PC-3 (cell line): ENCODE results near the gene HAGH. TPM values are rescaled to one million over a fixed set of nuclear protein-coding genes. Genes with fewer than 3 reads are reported as not detected.
A peak's percentile ranks its signal among the peaks of the same experiment; 100 is the strongest.

Experiments
- ATAC-seq: fragments of 200-7000 bp; cut with Tn5 transposase; 2 replicates; pipeline ENCODE4 v1.9.1; 2020; ENCODE audit warnings: mild to moderate bottlenecking, moderate library complexity
- BruUV-seq: library from RNA; stranded (reverse); fragments of 400-500 nt; replicated peaks from 2 replicates; lab custom pipeline; 2021; lab: Mats Ljungman, UMichigan
- CTCF ChIA-PET: fragments of 300-600 bp; sonication (Branson Sonifier 250); formaldehyde crosslinking; loops from one replicate; lab custom pipeline; 2022; ENCODE audit warnings: antibody characterized with exemption; lab: Charles Lee
- POLR2A ChIA-PET: fragments of 300-600 bp; sonication (Branson Sonifier 250); formaldehyde crosslinking; loops from one replicate; lab custom pipeline; 2022; ENCODE audit warnings: antibody characterized with exemption; ENCODE audit not compliant: unreplicated experiment; lab: Charles Lee
- DNase-seq: peaks from one replicate; pipeline ENCODE4 v3.0.0-alpha.2; 2015
- H2AFZ ChIP-seq: fragments of 300-600 bp; sonication (generic); 2 replicates; pipeline ENCODE4 v1.6.0; 2016; ENCODE audit warnings: antibody characterized with exemption, low read length
- H3F3A ChIP-seq: fragments of 300-600 bp; sonication (generic); one replicate; pipeline ENCODE4 v1.6.0; 2017; ENCODE audit warnings: antibody characterized with exemption, low read length, control low read depth, mild to moderate bottlenecking; ENCODE audit not compliant: unreplicated experiment
- H3K27ac ChIP-seq: fragments of 300-600 bp; sonication (generic); 2 replicates; pipeline ENCODE4 v1.5.1; 2016; ENCODE audit warnings: mild to moderate bottlenecking, low read length
- H3K27me3 ChIP-seq: fragments of 300-600 bp; sonication (generic); 2 replicates; pipeline ENCODE4 v1.6.1; 2016; ENCODE audit warnings: low read length, mixed read lengths
- H3K36me3 ChIP-seq: fragments of 300-600 bp; sonication (generic); 2 replicates; pipeline ENCODE4 v1.6.1; 2016; ENCODE audit warnings: low read depth, mixed run types, low read length, mixed read lengths
- H3K4me1 ChIP-seq: fragments of 300-600 bp; sonication (generic); 2 replicates; pipeline ENCODE4 v1.5.1; 2016; ENCODE audit warnings: low read length; ENCODE audit not compliant: insufficient read depth
- H3K4me2 ChIP-seq: fragments of 300-600 bp; sonication (generic); 2 replicates; pipeline ENCODE4 v1.6.0; 2016; ENCODE audit warnings: low read length
- H3K4me3 ChIP-seq: fragments of 300-600 bp; sonication (generic); 2 replicates; pipeline ENCODE4 v1.5.1; 2016; ENCODE audit warnings: mild to moderate bottlenecking, low read length, mixed read lengths
- H3K79me2 ChIP-seq: fragments of 300-600 bp; sonication (generic); 2 replicates; pipeline ENCODE4 v1.6.1; 2017; ENCODE audit warnings: low read length, mixed read lengths
- H3K9ac ChIP-seq: fragments of 300-600 bp; sonication (generic); 2 replicates; pipeline ENCODE4 v1.6.0; 2016; ENCODE audit warnings: mild to moderate bottlenecking, low read length
- H3K9me2 ChIP-seq: fragments of 300-600 bp; sonication (generic); replicated peaks from 2 replicates; pipeline ENCODE4 v1.6.1; 2016; ENCODE audit warnings: mixed run types, low read length, mixed read lengths
- H3K9me3 ChIP-seq: fragments of 300-600 bp; sonication (generic); 2 replicates; pipeline ENCODE4 v1.6.1; 2016; ENCODE audit warnings: low read length, mixed read lengths
- H4K20me1 ChIP-seq: fragments of 300-600 bp; sonication (generic); 2 replicates; pipeline ENCODE4 v1.6.1; 2016; ENCODE audit warnings: low read length, mixed read lengths
- EZH2 ChIP-seq: fragments of 300-600 bp; sonication (generic); IDR thresholded peaks from one replicate; pipeline ENCODE4 v1.6.1; 2017; ENCODE audit warnings: antibody characterized with exemption, mild to moderate bottlenecking, low read length; ENCODE audit not compliant: unreplicated experiment
- EZH2phosphoT487 ChIP-seq: fragments of 300-600 bp; sonication (generic); IDR thresholded peaks from 2 replicates; pipeline ENCODE4 v1.6.1; 2018; ENCODE audit warnings: mild to moderate bottlenecking, antibody characterized with exemption, low read length, borderline replicate concordance
- intact Hi-C: fragments of 100-400 bp; cut with micrococcal nuclease; formaldehyde crosslinking; loops from 2 replicates; pipeline ENCODE4 v1.9.0; 2023
- total RNA-seq: library from RNA; depleted of rRNA; stranded (reverse); fragments of >200 nt; gene quantifications from 2 replicates; pipeline ENCODE4 v1.2.3, GENCODE V29; 2014
- TF ChIP-seq, protein P1 (sequence below): fragments of 300-600 bp; sonication (generic); conservative IDR thresholded peaks from 2 replicates; pipeline ENCODE4 v1.5.1; 2017; ENCODE audit warnings: antibody characterized with exemption, low read depth, mild to moderate bottlenecking, low read length

The HAGH gene
- total RNA-seq, 1 experiment from 2014 or later: 99.5 TPM

DNA sequence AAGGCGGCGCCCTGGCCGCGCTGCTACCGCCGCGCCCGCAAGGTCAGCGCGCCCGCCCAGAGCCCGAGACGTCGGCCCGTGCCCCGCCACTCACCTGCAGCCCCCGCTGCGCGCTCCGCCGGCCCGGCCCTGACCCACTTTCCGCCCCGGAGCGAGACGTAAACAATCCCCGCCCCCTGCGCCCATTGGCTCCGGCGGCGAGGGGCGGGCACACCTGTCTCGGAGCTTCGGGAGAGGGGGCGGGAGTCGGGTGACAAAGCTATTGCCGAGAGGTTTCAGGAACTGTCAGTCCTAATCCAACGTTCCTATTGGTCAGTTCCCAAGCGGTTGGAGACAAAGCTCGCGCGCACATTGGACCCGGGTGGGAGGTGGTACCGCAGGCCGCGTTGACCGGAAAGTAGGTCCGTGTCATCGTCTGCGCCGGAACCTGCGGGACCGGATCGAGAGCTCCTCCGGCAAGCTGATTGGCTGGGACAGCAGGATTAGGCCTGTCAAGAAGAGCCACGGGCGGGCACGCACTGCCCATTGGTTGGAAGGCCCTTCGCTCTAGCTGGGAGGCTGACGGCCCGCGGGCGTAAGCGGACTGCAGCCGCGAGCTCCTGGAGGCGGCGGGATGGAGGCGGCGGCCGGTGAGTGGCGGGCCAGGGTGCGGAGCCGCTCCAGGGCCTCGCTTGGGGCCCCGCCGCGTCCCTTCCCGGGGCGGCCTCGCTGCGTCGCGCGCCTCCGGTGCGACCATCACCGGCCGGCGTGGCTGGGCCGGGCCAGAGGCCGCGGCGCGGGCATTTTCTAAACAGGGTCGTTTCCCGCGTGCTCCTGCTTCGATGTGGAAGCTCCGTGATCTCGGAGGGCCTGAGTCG is 44.0 kb downstream of the HAGH start, which contains the start of the genes NUBP2 and SPSB3:
Gene NUBP2, plus strand, starts transcription at position 553 of the 857 bp plus-strand sequence. Its CDS starts 61 bp downstream, at position 614.
Gene SPSB3, minus strand, starts transcription at position 164 of the 857 bp plus-strand sequence. CDS start 1,088 bp downstream, outside the sequence.
- Histone ChIP-seq H4K20me1 (no peaks in the 10 kb centered on the region), H3K27ac (no peak within 1 kb of the TSS), H3K9me2 (no peaks in the 10 kb centered on the region), H2AFZ (peak within 1 kb of the TSS; percentile 42; the same call in 1 of the 2 replicates), H3K27me3 (no peaks in the 10 kb centered on the region), H3K79me2 (peaks cover 49% of the 10 kb centered on the region), H3K9ac (peak within 1 kb of the TSS; percentile 86), H3K4me3 (peak within 1 kb of the TSS; percentile 89), H3K36me3 (no peaks in the 10 kb centered on the region), H3K4me2 (peak within 1 kb of the TSS; percentile 93), H3K9me3 (no peaks in the 10 kb centered on the region), H3F3A (no peaks in the 10 kb centered on the region), H3K4me1 (peaks cover 11% of the 10 kb centered on the region; the same call in 1 of the 2 replicates)
- ChIA-PET POLR2A (interaction anchor here (0.6 to 1.1 kb wide), 7 partner anchors 8 to 1237 kb away, joined by 3 to 26 read pairs (median 7); partner anchors contain the start of genes EME2, JPT2, MRPS34 and RPS2), CTCF (interaction anchor here (0.7 kb wide), 1 partner anchor 77 kb away, joined by 3 read pairs; the partner anchor contains the start of gene MAPK8IP3)
- intact Hi-C loops: no loop called here
- DNase-seq (peak; percentile 98), ATAC-seq (peak; percentile 85)
- TF ChIP-seq, protein P1, sequence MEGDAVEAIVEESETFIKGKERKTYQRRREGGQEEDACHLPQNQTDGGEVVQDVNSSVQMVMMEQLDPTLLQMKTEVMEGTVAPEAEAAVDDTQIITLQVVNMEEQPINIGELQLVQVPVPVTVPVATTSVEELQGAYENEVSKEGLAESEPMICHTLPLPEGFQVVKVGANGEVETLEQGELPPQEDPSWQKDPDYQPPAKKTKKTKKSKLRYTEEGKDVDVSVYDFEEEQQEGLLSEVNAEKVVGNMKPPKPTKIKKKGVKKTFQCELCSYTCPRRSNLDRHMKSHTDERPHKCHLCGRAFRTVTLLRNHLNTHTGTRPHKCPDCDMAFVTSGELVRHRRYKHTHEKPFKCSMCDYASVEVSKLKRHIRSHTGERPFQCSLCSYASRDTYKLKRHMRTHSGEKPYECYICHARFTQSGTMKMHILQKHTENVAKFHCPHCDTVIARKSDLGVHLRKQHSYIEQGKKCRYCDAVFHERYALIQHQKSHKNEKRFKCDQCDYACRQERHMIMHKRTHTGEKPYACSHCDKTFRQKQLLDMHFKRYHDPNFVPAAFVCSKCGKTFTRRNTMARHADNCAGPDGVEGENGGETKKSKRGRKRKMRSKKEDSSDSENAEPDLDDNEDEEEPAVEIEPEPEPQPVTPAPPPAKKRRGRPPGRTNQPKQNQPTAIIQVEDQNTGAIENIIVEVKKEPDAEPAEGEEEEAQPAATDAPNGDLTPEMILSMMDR: no peak
- no peak for TF ChIP-seq EZH2phosphoT487
- TF ChIP-seq EZH2: no peak
- BruUV-seq: no TSS peak

DNA sequence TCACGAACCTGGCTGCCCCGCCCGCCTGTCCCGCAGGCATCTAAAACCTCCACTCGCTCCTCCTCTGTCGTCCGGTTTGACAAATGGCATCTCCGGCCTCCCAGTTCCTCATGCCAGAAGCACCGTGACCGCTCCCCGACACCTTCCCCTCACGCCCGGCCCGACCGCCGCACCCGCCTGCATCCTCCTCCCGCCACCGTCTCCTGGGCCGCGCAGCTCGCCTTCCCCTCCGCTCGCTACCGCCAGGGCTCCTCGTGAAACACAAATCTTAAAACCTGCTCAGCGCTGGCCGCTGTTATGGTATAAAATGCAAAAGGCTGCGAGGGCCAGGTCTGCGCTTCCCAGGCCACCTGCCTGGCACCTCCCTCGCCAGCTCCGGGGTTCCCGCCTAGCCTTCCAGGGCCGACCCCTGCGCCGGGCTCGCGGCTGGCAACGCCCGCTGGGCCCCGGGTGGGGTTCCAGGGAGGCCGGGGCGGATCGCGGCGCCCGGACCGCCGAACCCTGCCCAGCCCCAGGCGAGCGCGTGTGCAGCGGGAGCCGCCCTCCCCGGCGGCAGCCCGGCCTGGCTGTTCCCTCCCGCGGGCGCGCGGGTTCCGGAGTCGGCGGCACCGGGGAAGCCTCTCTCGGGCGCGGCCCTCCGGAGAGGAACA is 44.7 kb downstream of the HAGH start:
- Histone ChIP-seq H2AFZ (peak overlapping the region; percentile 42; the same call in 1 of the 2 replicates), H4K20me1 (no peaks in the 10 kb centered on the region)
- no peak for DNase-seq

DNA sequence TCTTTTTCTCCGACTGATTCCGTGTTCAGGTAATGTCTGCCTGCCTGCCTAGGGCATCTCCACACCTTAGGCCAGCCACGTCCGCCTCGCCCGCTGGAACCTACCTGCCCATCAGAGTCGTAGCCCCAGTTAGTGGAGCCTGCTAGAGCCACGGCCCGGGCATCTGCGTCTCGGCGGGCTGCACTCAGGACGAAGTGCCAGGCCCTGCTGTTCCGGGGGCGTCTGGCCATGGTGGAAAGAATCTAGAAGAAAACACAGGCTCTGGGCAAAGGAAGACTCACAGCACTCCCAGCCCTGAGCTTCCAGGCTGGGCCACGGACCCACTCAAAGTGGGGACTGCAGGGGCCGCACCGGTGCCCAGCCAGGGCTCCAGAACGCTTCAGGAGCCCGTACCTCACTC is 45.4 kb downstream of the HAGH start:
- Histone ChIP-seq H3F3A (no peaks in the 10 kb centered on the region), H2AFZ (no peak overlapping the region), H3K9ac (peak overlapping the region; percentile 69; the same call in 1 of the 2 replicates), H4K20me1 (no peaks in the 10 kb centered on the region), H3K4me3 (peak overlapping the region; percentile 85), H3K4me1 (peaks cover 11% of the 10 kb centered on the region; the same call in 1 of the 2 replicates), H3K36me3 (no peaks in the 10 kb centered on the region), H3K9me3 (no peaks in the 10 kb centered on the region), H3K79me2 (peaks cover 45% of the 10 kb centered on the region), H3K27me3 (no peaks in the 10 kb centered on the region), H3K4me2 (peak overlapping the region; percentile 93), H3K9me2 (no peaks in the 10 kb centered on the region), H3K27ac (no peak overlapping the region)
- intact Hi-C loops: no loop called here
- ChIA-PET CTCF (no interaction called here), POLR2A (no interaction called here)
- no peak for DNase-seq
- no peak for ATAC-seq
- BruUV-seq: no TSS peak
- no peak for TF ChIP-seq EZH2
- no peak for TF ChIP-seq EZH2phosphoT487

More for the DNA sequence above, 44.7 kb downstream of the HAGH start:
- intact Hi-C loops: no loop called here
- peaks cover 49% of the 10 kb centered on the region for H3K79me2 ChIP-seq
- peaks cover 11% of the 10 kb centered on the region; the same call in 1 of the 2 replicates for H3K4me1 ChIP-seq
- H3F3A ChIP-seq: no peaks in the 10 kb centered on the region
- no peak overlapping the region for H3K27ac ChIP-seq
- H3K9me2 ChIP-seq: no peaks in the 10 kb centered on the region
- no peaks in the 10 kb centered on the region for H3K36me3 ChIP-seq
- TF ChIP-seq EZH2: no peak
- no peak for TF ChIP-seq EZH2phosphoT487
- ChIA-PET CTCF (interaction anchor here (0.7 kb wide), 1 partner anchor 76 kb away, joined by 3 read pairs; the partner anchor contains the start of gene MAPK8IP3), POLR2A (interaction anchor here (1.0 to 1.1 kb wide), 3 partner anchors 9 to 183 kb away, joined by 9 to 26 read pairs (median 14); partner anchors contain the start of genes EME2, JPT2, MRPS34 and RPS2)
- H3K4me2 ChIP-seq: peak overlapping the region; percentile 93
- H3K27me3 ChIP-seq: no peaks in the 10 kb centered on the region
- peak overlapping the region; percentile 85 for H3K4me3 ChIP-seq
- H3K9ac ChIP-seq: peak overlapping the region; percentile 69
- peak; percentile 14 for ATAC-seq
- no TSS peak for BruUV-seq
- H3K9me3 ChIP-seq: no peaks in the 10 kb centered on the region
